ENCODE results near the gene HLA-DQB2. TPM values are rescaled to one million over a fixed set of nuclear protein-coding genes. Genes with fewer than 3 reads are reported as not detected.

Gene HLA-DQB2
- total RNA-seq: not detected in 2 replicates

GRCh38 chr6:32763421-32763820 lies at the start of gene HLA-DQB2:
HLA-DQB2 (minus strand) TSS chr6:32763532; CDS start chr6:32763470, 62 bp downstream.

GRCh38 chr6:32741031-32741960 lies 22.0 kb downstream of the HLA-DQB2 start, which contains the start of gene HLA-DQA2:
HLA-DQA2 (plus strand) TSS chr6:32741391; CDS start chr6:32741444, 53 bp downstream.

Other genes with a start within 250 kb of the HLA-DQB2 start
- not detected in 2 replicates for gene HLA-DRB5, start 233.2 kb downstream of the HLA-DQB2 start, total RNA-seq
- gene HLA-DRB1, start 173.7 kb downstream of the HLA-DQB2 start, total RNA-seq: not detected in 2 replicates
- gene HLA-DQA1, start 126.1 kb downstream of the HLA-DQB2 start, total RNA-seq: not detected in 2 replicates
- gene HLA-DQB1, start 96.9 kb downstream of the HLA-DQB2 start, total RNA-seq: 0.09 TPM in 1 of 2 replicates, not detected in the other
- not detected in 2 replicates for gene HLA-DQA2, start 22.1 kb downstream of the HLA-DQB2 start, total RNA-seq
- gene HLA-DOB, start 53.5 kb upstream of the HLA-DQB2 start, total RNA-seq: not detected in 2 replicates
- gene TAP2, start 75.2 kb upstream of the HLA-DQB2 start, total RNA-seq: 17.6 and 34.9 TPM in 2 replicates
- 66.2 and 77.1 TPM in 2 replicates for gene PSMB8, start 80.5 kb upstream of the HLA-DQB2 start, total RNA-seq
- 25.8 and 33.4 TPM in 2 replicates for gene TAP1, start 90.2 kb upstream of the HLA-DQB2 start, total RNA-seq
- gene PSMB9, start 90.7 kb upstream of the HLA-DQB2 start, total RNA-seq: 22.7 and 27.8 TPM in 2 replicates
- 0.22 and 0.34 TPM in 2 replicates for gene HLA-DMB, start 177.5 kb upstream of the HLA-DQB2 start, total RNA-seq
- gene HLA-DMA, start 189.6 kb upstream of the HLA-DQB2 start, total RNA-seq: 0.43 and 1.0 TPM in 2 replicates
- 48.1 and 59.9 TPM in 2 replicates for gene BRD2, start 205.1 kb upstream of the HLA-DQB2 start, total RNA-seq
- gene HLA-DOA, start 246.1 kb upstream of the HLA-DQB2 start, total RNA-seq: not detected in 2 replicates